Fibroblast of lung (primary cell): ENCODE measurements around the gene MCTP1.

Source experiments
- EZH2 ChIP-seq: IDR thresholded peaks from 2 replicates; pipeline ENCODE4 v1.5.1; 2012; ENCODE audit warnings: low read length, control low read depth, mild to moderate bottlenecking; ENCODE audit errors: missing control alignments
- TF ChIP-seq, protein P1 (sequence below), 2 donors: IDR thresholded peaks in 1 of 2; conservative IDR thresholded peaks in 1 of 2; 1 replicate in 1 of 2; 2 replicates in 1 of 2; pipeline ENCODE4 v1.5.1; 2011 to 2012; ENCODE audit warnings: low read length in 2 of 2, control low read depth in 1 of 2, inconsistent platforms in 1 of 2, low read depth in 1 of 2, mild to moderate bottlenecking in 1 of 2

DNA sequence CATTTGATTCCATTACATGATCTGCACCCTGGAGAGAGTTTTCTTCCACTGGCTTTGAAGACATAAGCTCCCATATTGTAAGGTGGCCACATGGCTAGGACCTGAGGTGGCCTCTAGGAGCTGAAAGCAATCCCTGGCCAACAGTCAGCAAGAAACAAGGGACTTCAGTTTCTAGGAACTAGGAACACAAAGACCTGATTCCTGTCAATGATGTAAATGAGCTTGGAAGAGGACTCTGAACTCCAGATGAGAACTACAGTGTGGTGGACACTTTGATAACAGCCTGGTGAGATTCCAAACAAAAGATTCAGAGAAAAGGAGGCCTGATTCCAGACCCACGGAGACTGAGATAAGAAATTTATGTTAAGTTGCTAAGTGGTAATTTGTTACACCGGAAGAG, 129.0 kb downstream of the MCTP1 start:
- TF ChIP-seq, protein P1, sequence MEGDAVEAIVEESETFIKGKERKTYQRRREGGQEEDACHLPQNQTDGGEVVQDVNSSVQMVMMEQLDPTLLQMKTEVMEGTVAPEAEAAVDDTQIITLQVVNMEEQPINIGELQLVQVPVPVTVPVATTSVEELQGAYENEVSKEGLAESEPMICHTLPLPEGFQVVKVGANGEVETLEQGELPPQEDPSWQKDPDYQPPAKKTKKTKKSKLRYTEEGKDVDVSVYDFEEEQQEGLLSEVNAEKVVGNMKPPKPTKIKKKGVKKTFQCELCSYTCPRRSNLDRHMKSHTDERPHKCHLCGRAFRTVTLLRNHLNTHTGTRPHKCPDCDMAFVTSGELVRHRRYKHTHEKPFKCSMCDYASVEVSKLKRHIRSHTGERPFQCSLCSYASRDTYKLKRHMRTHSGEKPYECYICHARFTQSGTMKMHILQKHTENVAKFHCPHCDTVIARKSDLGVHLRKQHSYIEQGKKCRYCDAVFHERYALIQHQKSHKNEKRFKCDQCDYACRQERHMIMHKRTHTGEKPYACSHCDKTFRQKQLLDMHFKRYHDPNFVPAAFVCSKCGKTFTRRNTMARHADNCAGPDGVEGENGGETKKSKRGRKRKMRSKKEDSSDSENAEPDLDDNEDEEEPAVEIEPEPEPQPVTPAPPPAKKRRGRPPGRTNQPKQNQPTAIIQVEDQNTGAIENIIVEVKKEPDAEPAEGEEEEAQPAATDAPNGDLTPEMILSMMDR (conservative IDR thresholded peaks at IDR 0.05 in 1 of 2, IDR thresholded peaks at IDR 0.05 in 1 of 2; ENCODE audit: low read depth in 1 of 2, low read length in 2 of 2): no peak
- no peak for TF ChIP-seq EZH2
